NCI-H2196 treated with DMSO at 0.1 percent for 48 hours (cell line): Measurements from ENCODE around the gene DPYD.

ENCODE experiments used
- DNase-seq: peaks from one replicate; lab custom pipeline; 2025; ENCODE audit not compliant: unreplicated experiment; lab: John Stamatoyannopoulos, UW

The DPYD gene

GRCh38 chr1:97844552-97845089 lies 76.2 kb downstream of the DPYD start:
- no peak for DNase-seq

GRCh38 chr1:97841338-97841737 lies 79.5 kb downstream of the DPYD start:
- no peak for DNase-seq

DNA sequence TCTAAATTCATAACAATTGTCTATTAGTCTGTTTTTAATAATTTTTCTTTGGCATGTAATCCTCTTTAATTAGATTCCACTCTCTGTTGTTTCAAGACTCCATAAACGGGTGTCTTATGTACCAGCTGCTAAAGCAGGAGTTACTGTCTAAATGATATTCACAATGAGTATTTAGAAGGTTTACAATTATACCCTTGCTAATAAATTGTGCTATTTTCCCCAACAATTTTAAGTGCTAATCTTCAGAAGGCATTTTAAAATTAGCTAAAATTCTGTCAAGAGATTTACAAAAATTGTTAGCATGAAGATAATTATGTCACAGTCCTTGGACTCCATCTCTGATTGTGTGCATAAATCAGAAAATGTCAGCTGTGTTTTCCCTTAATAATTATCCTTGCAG lies 83.7 kb downstream of the DPYD start:
- no peak for DNase-seq

- no peak for DNase-seq
Observed at GRCh38 chr1:97834899-97835298, 85.9 kb downstream of the DPYD start.

- no peak for DNase-seq
Observed at GRCh38 chr1:97833881-97834280, 87.0 kb downstream of the DPYD start.

- no peak for DNase-seq
Observed at GRCh38 chr1:97832481-97832880, 88.4 kb downstream of the DPYD start.

DNA sequence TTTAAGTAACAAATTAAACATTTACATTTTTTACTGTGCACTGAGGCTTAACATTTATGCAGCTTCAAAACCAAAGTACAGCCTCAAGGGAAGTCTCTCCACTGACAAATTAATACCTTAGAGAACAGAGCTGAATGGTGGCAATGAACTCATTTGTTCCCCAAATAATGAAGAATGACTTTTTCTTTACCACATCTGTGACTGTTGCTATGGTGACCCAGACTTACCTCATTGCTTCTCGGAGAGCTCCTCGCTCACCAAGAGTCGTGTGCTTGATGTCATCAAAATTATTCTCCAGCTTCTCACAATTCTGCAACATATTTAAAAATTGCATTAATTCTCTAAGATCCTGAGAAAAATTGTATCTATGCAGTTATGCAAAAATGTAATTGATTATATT lies 92.9 kb downstream of the DPYD start:
- no peak for DNase-seq

DNA sequence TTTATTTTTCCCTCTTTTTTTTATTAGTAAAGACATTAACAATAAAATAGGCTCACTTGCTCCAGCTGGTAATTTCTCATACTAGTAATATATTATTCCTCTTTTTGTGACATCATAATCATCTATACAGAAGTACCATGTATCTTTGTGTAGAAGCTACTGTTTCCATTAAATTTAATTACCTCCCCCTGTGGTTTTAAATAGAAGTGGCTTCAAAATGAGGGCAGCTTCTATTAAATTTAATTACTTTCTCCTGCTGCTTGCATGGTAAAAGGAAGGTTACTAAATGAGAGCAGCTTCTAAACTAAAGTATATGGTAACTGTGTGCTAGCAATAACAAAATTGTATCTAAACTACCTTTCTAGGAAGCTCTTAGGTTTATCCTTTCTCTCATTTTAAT lies 94.0 kb downstream of the DPYD start:
- no peak for DNase-seq

DNA sequence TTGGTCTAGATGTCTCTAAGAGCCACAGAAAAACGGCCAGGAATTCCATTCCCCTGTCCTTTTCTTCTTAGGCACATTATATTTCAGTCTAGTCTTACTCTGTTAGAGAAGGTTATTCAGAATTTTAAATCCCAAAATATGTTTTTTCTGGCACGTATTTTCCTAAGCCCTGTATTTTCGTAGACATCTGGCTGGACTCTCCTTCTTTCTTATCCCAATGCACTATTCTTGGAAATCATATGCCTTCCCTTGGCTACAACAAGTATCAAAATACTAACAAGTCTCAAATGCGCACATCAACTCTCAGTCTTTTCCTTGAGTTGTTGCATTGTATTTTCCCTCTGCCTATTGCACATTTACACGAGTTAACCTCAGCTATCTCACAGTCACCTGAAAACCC lies 96.2 kb downstream of the DPYD start:
- no peak for DNase-seq

DNA sequence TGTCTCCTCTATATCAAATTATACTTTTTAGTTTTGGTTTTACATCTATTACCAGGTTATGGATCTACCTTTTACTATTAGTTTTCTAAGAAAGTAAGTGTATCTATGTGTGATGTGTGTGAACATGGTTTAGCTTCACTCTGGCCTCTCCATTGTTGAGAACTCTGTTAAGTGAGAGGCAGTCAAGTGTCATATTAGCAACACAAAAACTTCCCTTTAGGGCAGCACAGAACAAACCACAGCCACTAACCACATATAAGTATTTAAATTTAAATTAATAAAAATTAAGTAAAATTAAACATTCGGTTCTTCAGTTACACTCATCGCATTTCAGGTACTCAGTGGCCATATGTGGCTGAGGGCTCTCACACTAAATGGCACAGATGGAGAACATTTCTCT lies 96.6 kb downstream of the DPYD start:
- no peak for DNase-seq

- no peak for DNase-seq
Observed at GRCh38 chr1:97820470-97821188, 100.2 kb downstream of the DPYD start.

GRCh38 chr1:97816927-97817326 lies 103.9 kb downstream of the DPYD start:
- DNase-seq = no peak

GRCh38 chr1:97814804-97815203 lies 106.0 kb downstream of the DPYD start:
- no peak for DNase-seq

DNA sequence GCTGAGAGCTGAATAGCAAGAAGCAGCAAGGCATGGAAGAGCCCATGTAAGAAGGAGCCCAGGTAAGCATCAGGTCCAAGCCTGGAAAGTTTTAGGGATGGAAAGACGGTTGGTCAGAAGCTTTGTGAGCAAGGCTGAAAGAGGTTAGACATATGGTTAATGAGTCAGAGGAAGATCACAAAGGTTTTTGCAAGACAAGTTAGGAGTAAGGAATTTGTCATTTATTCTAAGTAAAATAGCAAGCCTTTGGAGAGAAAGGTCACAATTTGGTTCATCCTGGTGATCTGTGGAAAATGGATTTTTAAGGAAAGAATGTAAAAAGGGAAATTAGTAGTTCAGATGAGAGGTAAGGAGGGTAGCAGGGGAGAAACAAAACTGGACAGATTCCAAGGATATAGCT lies 106.7 kb downstream of the DPYD start:
- DNase-seq = no peak

DNA sequence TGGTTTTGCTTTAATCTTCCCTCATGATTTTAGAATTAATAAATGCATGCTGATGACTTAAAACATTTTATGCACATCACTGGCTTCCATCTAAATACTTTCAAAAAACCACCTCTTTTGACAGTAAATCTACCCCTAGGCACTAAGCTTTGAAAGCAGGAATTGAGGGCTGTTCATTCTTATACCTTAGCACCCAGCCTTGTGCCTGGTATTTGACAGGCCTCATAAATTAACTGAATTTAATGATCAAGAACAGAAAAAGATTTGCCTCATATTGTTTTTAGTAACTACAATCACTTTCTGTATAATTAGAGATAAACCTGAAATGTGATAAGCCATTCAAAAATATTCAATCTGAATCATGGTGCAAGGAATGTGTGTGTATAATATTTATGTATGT lies 108.8 kb downstream of the DPYD start:
- no peak for DNase-seq

GRCh38 chr1:97806996-97807520 lies 113.8 kb downstream of the DPYD start:
- no peak for DNase-seq

- DNase-seq = no peak
Observed at GRCh38 chr1:97806326-97806725, 114.5 kb downstream of the DPYD start.

- no peak for DNase-seq
Observed at GRCh38 chr1:97805093-97805492, 115.7 kb downstream of the DPYD start.

- DNase-seq = no peak
Observed at GRCh38 chr1:97803026-97803425, 117.8 kb downstream of the DPYD start.

- no peak for DNase-seq
Observed at GRCh38 chr1:97802011-97802410, 118.8 kb downstream of the DPYD start.

- DNase-seq = no peak
Observed at GRCh38 chr1:97797403-97798183, 123.2 kb downstream of the DPYD start.

DNA sequence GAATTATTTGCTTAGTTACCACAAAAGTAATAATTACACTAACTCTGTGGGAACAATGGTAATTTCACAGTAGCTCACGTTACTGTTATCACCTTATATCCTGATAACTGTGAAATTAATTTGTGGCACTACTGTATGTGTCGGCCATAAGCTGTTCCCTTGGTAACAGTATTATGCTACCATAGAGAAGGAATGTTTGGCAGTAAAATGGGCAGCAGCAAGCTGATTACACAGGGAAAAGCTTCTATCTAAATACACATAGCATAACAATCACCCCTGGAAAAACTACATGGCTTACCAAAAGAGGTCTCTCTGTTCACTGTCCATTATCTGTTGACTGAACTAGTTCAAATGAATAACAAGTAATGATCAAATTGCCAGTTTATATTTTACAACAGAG lies 124.1 kb downstream of the DPYD start:
- no peak for DNase-seq
